ENCODE results near the gene FAM114A1.

The FAM114A1 gene

GRCh38 chr4:38867478-38868058 lies at the start of gene FAM114A1:
Gene FAM114A1, plus strand, starts transcription at chr4:38867806. Its CDS starts 10,273 bp downstream, at chr4:38878079.
- peak; percentile 65 for DNase-seq (ENCODE audit: low spot score)

- DNase-seq (ENCODE audit: low spot score) = no peak
Observed at GRCh38 chr4:38818441-38818976, 49.1 kb upstream of the FAM114A1 start.

DNA sequence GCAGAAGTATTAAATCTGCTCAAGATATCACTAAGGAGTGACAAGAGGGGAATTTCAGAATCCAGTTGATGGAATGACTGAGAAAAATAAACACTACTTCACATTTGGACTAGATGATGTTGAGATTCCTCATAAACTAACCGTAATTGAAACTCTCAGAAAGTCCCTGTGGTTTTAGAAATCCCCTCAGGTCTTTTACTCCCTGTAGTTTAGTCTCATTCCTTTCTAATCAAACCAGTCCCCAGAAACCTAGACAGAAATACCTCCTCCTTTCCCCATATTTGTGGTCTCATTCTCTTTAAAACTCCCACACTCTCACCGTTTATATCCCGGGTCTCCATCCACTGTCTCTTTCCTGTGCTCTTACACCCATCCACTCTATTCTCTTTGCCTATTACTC lies 48.0 kb upstream of the FAM114A1 start:
- no peak for DNase-seq (ENCODE audit: low spot score)

DNA sequence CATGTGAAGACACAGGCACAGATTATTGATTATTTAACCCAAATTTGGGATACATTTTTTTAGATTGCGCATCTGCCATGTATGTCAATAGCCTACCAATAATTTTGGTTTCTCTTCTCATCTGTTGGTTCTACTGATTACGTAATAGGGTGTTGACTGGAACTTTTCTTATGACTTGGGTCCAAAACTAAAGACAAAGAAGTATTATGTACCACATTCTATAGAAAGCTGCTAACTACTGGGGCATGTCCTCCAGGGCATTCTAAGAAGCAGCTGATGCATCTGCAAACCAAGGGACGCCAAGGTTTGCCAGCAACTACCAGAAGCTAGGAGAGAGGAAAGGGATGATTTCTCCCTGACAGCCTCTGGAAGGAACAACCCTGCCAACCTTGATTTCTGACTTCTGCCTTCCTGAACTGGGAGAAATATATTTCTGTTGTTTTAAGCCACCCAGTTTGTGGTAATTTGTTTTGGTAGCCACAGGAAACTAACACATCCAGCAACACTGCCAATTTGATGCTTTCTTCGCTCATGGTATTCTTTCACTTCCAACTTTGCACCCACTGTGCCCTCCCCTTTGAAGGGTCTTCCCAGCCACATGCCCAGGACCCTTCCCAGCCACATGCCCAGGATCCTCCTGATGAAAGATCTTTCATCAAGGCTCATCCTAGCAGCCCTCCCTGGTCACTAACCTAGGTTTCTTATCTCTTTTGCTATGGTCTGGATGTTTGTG lies 47.1 kb upstream of the FAM114A1 start:
- DNase-seq (ENCODE audit: low spot score) = no peak

DNA sequence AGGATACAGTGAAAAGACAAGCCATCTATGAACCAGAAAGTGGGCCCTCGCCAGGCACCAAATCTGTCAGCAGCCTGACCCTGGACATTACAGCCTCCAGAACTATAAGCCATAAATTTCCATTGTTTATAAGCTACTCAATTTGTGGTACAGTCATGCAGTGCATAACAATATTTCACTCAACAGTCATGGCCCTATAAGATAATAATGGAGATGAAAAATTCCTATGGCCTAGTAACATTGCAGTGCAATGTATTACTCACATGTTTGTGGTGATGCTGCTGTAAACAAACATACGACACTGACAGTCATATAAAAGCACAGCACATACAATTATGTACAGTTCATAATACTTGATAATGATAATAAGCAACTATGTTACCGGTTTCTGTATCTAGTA lies 45.9 kb upstream of the FAM114A1 start:
- no peak for DNase-seq (ENCODE audit: low spot score)

DNA sequence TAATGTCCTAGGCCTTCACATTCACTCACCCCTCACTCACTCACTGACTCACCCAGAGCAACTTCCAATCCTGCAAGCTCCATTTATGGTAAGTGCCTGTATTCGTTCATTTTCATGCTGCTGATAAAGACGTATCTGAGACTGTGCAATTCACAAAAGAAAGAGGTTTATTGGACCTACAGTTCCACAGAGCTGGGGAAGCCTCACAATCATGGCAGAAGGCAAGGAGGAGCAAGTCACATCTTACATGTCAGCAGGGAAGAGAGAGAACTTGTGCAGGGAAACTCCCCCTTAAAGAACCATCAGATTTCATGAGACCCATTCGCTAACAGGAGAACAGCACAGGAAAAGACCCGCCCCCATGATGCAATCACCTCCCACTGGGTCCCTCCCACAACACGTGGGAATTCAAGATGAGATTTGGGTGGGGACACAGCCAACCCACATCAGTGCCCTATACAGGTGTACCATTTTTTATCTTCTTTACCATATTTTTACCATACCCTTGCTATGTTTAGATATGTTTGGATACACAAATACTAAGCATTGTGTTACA lies 44.8 kb upstream of the FAM114A1 start:
- DNase-seq (ENCODE audit: low spot score) = no peak

GRCh38 chr4:38823766-38824165 lies 43.8 kb upstream of the FAM114A1 start:
- no peak for DNase-seq (ENCODE audit: low spot score)

DNA sequence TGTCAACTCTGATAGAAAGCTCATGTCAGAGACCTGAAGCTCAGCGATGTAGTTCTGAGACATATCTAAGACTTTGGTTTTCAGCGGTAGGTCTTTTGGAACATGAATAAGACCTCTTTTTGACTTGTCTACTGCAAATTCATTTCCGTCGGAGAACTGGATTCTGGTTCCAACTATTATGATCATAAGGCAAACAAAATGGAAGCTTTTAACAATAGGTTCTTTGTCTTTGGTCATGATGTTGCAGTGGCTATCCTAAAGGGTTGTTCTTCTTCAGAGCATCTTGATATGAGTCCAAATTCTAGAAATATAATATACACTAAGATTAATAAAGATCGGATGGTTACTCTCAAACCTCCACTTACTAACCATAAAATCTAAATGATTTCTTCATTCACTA lies 38.4 kb upstream of the FAM114A1 start:
- DNase-seq (ENCODE audit: low spot score) = no peak

DNA sequence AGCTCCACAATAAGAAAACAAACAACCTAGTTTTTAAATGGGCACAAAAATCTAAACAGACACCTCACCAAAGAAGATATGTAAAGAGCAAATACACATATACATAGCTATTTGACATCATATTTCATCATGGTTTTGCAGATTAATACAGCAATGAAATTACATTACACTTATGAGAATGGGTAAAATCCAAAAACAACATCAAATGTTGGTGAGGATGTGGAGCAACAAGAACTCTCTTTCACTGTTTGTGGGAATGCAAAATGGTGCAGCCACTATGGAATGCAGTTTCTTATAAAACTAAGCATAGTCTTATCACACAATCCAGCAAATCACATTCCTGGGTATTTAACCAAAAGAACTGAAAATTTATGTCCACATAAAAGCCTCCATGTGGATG lies 36.0 kb upstream of the FAM114A1 start:
- no peak for DNase-seq (ENCODE audit: low spot score)

GRCh38 chr4:38832206-38832605 lies 35.4 kb upstream of the FAM114A1 start:
- no peak for DNase-seq (ENCODE audit: low spot score)

DNA sequence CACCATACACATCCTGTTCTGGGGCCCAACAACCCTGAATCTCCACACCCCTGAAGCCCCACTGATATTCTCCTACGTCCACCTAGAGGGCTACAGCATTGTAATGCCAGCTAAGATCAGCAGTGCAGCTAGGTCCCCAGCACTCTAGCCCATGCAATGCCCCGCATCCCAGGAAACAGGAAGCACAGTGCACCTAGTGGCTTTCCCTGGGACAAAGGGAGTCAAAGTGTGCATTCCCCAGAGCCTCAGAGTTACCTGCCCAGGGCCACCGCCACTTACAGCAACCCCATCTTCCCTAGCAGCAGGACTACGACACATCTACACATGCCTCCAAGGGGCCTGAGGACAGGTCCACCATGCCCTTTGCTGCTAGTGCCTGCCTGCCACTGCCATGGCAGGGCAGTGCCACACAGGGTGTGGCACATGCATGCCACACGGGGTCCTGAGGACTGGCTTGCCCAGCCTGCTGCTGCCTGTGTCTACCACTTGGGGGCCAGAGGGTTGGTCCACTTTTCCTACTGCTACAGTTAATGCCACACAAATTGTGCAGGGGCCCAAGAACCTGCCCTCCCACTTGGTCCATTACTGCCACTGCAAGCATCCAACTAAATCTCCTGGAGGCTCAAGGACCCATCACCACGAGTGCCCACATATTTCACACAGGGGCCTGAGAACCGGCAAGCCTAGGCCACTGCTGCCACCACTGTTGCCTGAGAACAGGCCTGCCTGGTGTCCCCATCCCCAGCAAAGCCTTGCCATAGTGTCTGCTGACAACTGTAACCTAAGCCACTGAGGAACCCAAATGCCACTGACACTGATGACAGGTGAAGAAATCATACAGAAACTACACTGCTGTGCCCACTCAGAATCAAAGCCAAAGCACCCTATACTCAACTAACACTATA lies 34.7 kb upstream of the FAM114A1 start:
- DNase-seq (ENCODE audit: low spot score) = no peak

DNA sequence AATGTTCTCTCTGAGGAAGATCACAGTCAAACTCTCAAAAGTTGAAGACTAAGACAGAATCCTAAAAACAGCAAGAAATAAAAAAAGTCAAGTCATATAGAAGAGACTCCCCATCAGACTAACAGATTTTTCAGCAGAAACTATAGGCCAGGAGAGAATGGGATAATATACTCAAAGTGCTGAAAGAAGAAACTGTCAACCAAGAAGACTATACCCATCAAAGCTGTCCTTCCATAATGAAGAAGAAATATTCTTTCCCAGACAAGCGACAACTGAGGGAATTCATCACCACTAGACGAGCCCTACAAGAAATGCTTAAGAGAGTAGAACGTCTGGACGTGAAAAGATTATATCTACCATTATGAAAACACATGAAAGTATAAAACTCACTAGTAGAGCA lies 33.0 kb upstream of the FAM114A1 start:
- DNase-seq (ENCODE audit: low spot score) = no peak

DNA sequence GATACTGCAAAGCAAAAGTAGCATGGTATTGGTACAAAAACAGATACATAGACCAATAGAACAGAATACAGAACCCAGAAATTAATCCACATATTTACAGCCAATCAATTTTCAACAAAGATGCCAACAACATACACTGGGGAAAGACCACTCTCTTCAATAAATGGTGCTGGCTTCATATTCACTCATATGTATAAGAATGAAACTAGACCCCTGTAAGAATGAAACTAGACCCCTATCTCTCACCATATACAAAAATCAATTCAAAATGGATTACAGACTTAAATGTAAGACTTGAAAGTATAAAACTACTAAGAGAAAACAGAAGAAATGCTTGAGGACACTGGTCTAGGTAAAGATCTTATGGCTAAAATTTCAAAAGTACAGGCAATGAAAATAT lies 30.3 kb upstream of the FAM114A1 start:
- DNase-seq (ENCODE audit: low spot score) = no peak

GRCh38 chr4:38837849-38838248 lies 29.8 kb upstream of the FAM114A1 start:
- DNase-seq (ENCODE audit: low spot score) = no peak

DNA sequence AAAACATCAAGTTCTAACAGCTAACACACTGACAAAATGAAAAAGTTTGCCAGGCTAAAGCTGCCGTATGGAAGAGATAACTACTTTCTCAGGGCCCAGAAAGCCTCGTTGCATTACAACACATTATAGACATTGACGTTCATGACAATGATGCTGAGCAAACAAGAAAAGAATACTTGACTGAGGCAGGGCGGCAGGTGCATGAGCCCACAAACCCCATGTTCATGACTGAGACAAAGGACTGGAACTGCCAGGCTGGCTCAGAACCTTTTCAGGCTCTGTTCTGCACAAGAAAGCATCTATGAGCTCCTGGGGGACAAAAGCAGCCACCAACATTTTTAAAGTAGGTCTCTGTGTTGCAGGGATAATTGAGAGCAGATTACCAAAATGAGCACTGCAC lies 24.6 kb upstream of the FAM114A1 start:
- no peak for DNase-seq (ENCODE audit: low spot score)

GRCh38 chr4:38846015-38846414 lies 21.6 kb upstream of the FAM114A1 start:
- DNase-seq (ENCODE audit: low spot score) = no peak

- DNase-seq (ENCODE audit: low spot score) = no peak
Observed at GRCh38 chr4:38855466-38855865, 12.1 kb upstream of the FAM114A1 start.

- no peak for DNase-seq (ENCODE audit: low spot score)
Observed at GRCh38 chr4:38856046-38856445, 11.6 kb upstream of the FAM114A1 start.

- DNase-seq (ENCODE audit: low spot score) = no peak
Observed at GRCh38 chr4:38856524-38857337, 10.9 kb upstream of the FAM114A1 start, which contains the start of gene TLR6. Gene TLR6, minus strand, starts transcription at chr4:38856817. Its CDS starts 27,344 bp downstream, at chr4:38829473.

DNA sequence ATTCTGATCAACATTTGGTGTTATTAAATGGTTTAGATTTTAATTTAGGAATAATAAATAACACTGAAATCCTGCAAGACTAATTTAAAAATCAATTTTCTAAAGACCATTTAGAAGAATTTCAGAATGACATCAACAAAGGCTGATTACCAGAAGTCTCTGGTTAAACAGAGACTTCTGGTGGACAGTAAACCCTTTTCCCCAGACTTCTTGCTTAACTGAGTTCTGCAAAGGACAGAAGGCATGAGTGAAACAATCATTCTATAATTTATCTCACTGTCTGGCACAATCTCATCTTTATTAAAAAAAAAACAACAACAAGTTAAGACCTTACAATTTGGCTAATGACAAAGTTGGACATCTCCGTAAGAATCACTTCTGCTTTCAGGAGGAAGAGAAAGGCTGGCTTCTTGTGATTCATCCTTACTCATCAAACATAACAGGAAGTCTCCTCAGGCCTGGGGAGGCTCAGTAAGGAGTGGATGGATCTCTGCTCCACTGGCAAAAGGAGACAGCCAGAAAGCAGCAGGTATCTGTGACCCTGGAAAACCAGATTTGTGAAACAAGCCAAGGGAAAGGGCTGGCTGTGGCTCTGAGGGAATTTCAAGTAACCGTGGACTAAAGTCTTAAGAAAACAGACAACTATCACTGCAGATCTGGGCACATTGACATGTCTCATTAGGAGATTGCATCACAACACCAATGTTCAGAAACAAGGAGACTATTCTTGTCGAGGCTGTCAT lies 10.1 kb upstream of the FAM114A1 start:
- DNase-seq (ENCODE audit: low spot score) = no peak

GRCh38 chr4:38858097-38858420 lies 9.5 kb upstream of the FAM114A1 start:
- no peak for DNase-seq (ENCODE audit: low spot score)
